H1 (cell line): ENCODE results near the gene NDUFAF8. TPM values are rescaled to one million over a fixed set of nuclear protein-coding genes. Genes with fewer than 3 reads are reported as not detected.

ENCODE experiments used
- CTCF ChIA-PET: fragments of 300-600 bp; sonication (Branson Sonifier 250); formaldehyde crosslinking; loops from one replicate; lab custom pipeline; 2021; ENCODE audit not compliant: partially characterized antibody; lab: Charles Lee
- POLR2A ChIA-PET: fragments of 300-600 bp; sonication (Branson Sonifier 250); formaldehyde crosslinking; loops from one replicate; lab custom pipeline; 2021; ENCODE audit warnings: inconsistent platforms; ENCODE audit not compliant: partially characterized antibody; lab: Charles Lee
- DNase-seq, 2 experiments: peaks; one replicate each; pipeline versions ENCODE4 v3.0.0 to v3.0.0-alpha.2; 2010 to 2022; ENCODE audit warnings: low spot score in 2 of 2, low read depth in 1 of 2, mixed read lengths in 1 of 2
- FAIRE-seq: peaks from 2 replicates; lab custom pipeline; 2011; peaks lifted over from hg19 to GRCh38; lab: Jason Lieb, UNC
- H2AFZ ChIP-seq: 2 replicates; pipeline ENCODE4 v1.8.1; 2012; ENCODE audit warnings: low read length, inconsistent platforms
- H2AK5ac ChIP-seq: 2 replicates; pipeline ENCODE4 v1.6.1; 2013; ENCODE audit warnings: low read depth, low read length
- H2BK120ac ChIP-seq: replicated peaks from 2 replicates; pipeline ENCODE3; 2013; ENCODE audit warnings: low read depth, low read length, inconsistent platforms
- H2BK12ac ChIP-seq: 2 replicates; pipeline ENCODE4 v1.6.1; 2013; ENCODE audit warnings: low read depth, low read length
- H2BK15ac ChIP-seq: 2 replicates; pipeline ENCODE4 v1.6.1; 2013; ENCODE audit warnings: low read length
- H2BK20ac ChIP-seq: 2 replicates; pipeline ENCODE4 v1.6.1; 2013; ENCODE audit warnings: low read length
- H2BK5ac ChIP-seq: 2 replicates; pipeline ENCODE4 v1.6.1; 2013; ENCODE audit warnings: low read depth, low read length
- H3K14ac ChIP-seq: 2 replicates; pipeline ENCODE4 v1.6.1; 2013; ENCODE audit warnings: inconsistent platforms; ENCODE audit not compliant: insufficient read length
- H3K18ac ChIP-seq: 2 replicates; pipeline ENCODE4 v1.6.1; 2013; ENCODE audit warnings: low read length; ENCODE audit errors: extremely low read depth
- H3K23ac ChIP-seq: 2 replicates; pipeline ENCODE4 v1.6.1; 2013; ENCODE audit warnings: inconsistent platforms; ENCODE audit not compliant: insufficient read length
- H3K23me2 ChIP-seq: 2 replicates; pipeline ENCODE4 v1.6.1; 2013; ENCODE audit warnings: low read depth, low read length
- H3K27ac ChIP-seq: 2 replicates; pipeline ENCODE4 v1.6.1; 2011; ENCODE audit warnings: low read depth, low read length, inconsistent platforms
- H3K27me3 ChIP-seq, 4 experiments: replicated peaks in 1 of 4; 1 replicate in 1 of 4; 2 replicates in 3 of 4; pipeline versions ENCODE4 v1.6.1 to v1.8.1; 2011 to 2013; ENCODE audit warnings: low read length in 3 of 4, mild to moderate bottlenecking in 3 of 4, inconsistent platforms in 2 of 4, mixed read lengths in 2 of 4, moderate library complexity in 1 of 4; ENCODE audit not compliant: control insufficient read depth in 3 of 4, insufficient read depth in 3 of 4; ENCODE audit errors: extremely low read depth in 1 of 4
- H3K36me3 ChIP-seq, 4 experiments: 2 replicates each; pipeline versions ENCODE4 v1.6.1 to v1.8.1; 2011 to 2013; ENCODE audit warnings: mild to moderate bottlenecking in 4 of 4, low read length in 3 of 4, moderate library complexity in 2 of 4, control low read depth in 1 of 4, inconsistent platforms in 1 of 4; ENCODE audit not compliant: insufficient read depth in 4 of 4, control insufficient read depth in 2 of 4
- H3K4ac ChIP-seq: replicated peaks from 2 replicates; pipeline ENCODE3; 2013; ENCODE audit warnings: low read length, low read depth, mixed read lengths, inconsistent platforms; ENCODE audit not compliant: insufficient read length
- H3K4me1 ChIP-seq, 4 experiments: replicated peaks in 1 of 4; 1 replicate in 1 of 4; 2 replicates in 3 of 4; pipeline versions ENCODE4 v1.6.1 to v1.8.1; 2011 to 2013; ENCODE audit warnings: low read length in 3 of 4, inconsistent platforms in 2 of 4, mixed read lengths in 1 of 4; ENCODE audit not compliant: insufficient read depth in 4 of 4, control insufficient read depth in 3 of 4
- H3K4me2 ChIP-seq, 2 experiments: 2 replicates each; pipeline versions ENCODE4 v1.6.1 to v1.8.1; 2011 to 2013; ENCODE audit warnings: low read depth in 2 of 2, low read length in 2 of 2, control low read depth in 1 of 2, inconsistent platforms in 1 of 2, mild to moderate bottlenecking in 1 of 2; ENCODE audit not compliant: insufficient read depth in 1 of 2
- H3K4me3 ChIP-seq, 4 experiments: fragments of 200-600, 300-600 bp in 1 of 4; sonication (generic), shearing (Covaris generic), sonication (Bioruptor Twin) in 1 of 4; 2 replicates each; pipeline versions ENCODE4 v1.5.1 to v1.8.1; 2011 to 2016; ENCODE audit warnings: low read length in 4 of 4, low read depth in 3 of 4, control low read depth in 2 of 4, inconsistent platforms in 2 of 4, mild to moderate bottlenecking in 2 of 4, mixed read lengths in 1 of 4, moderate library complexity in 1 of 4; ENCODE audit not compliant: insufficient read depth in 2 of 4; ENCODE audit errors: extremely low read depth in 1 of 4
- H3K56ac ChIP-seq: replicated peaks from 2 replicates; pipeline ENCODE3; 2013; ENCODE audit warnings: low read depth, mild to moderate bottlenecking, mixed read lengths, low read length, inconsistent platforms; ENCODE audit not compliant: insufficient read length
- H3K79me1 ChIP-seq: 2 replicates; pipeline ENCODE4 v1.6.1; 2013; ENCODE audit warnings: low read depth, low read length, control low read depth
- H3K79me2 ChIP-seq, 2 experiments: 2 replicates each; pipeline versions ENCODE4 v1.6.1 to v1.8.1; 2012 to 2013; ENCODE audit warnings: low read length in 2 of 2, mild to moderate bottlenecking in 2 of 2, inconsistent platforms in 1 of 2; ENCODE audit not compliant: insufficient read depth in 2 of 2, control insufficient read depth in 1 of 2
- H3K9ac ChIP-seq, 4 experiments: replicated peaks in 1 of 4; 1 replicate in 1 of 4; 2 replicates in 3 of 4; pipeline versions ENCODE4 v1.6.1 to v1.8.1; 2011 to 2013; ENCODE audit warnings: low read depth in 3 of 4, low read length in 3 of 4, control low read depth in 2 of 4, mild to moderate bottlenecking in 2 of 4, moderate library complexity in 2 of 4, inconsistent platforms in 1 of 4; ENCODE audit errors: extremely low read depth in 1 of 4
- H3K9me3 ChIP-seq, 2 experiments: 2 replicates each; pipeline versions ENCODE4 v1.6.1 to v1.8.1; 2012 to 2013; ENCODE audit warnings: mild to moderate bottlenecking in 2 of 2, moderate library complexity in 2 of 2, control low read depth in 1 of 2, inconsistent platforms in 1 of 2, low read depth in 1 of 2, low read length in 1 of 2, mixed read lengths in 1 of 2; ENCODE audit not compliant: insufficient read depth in 2 of 2
- H4K20me1 ChIP-seq, 2 experiments: replicated peaks in 1 of 2; 2 replicates each; pipeline versions ENCODE3 to v1.8.1; 2011 to 2013; ENCODE audit warnings: inconsistent platforms in 2 of 2, low read length in 2 of 2, mild to moderate bottlenecking in 1 of 2; ENCODE audit not compliant: insufficient read depth in 2 of 2, control insufficient read depth in 1 of 2
- H4K5ac ChIP-seq: 2 replicates; pipeline ENCODE4 v1.6.1; 2013; ENCODE audit warnings: low read length, low read depth, mixed read lengths, inconsistent platforms; ENCODE audit not compliant: insufficient read length
- H4K8ac ChIP-seq: 2 replicates; pipeline ENCODE4 v1.8.0; 2013; ENCODE audit warnings: mild to moderate bottlenecking, moderate library complexity, low read length, inconsistent platforms; ENCODE audit not compliant: insufficient read depth; ENCODE audit errors: extremely low read depth
- H4K91ac ChIP-seq: replicated peaks from 2 replicates; pipeline ENCODE3; 2013; ENCODE audit warnings: low read length, mixed read lengths, inconsistent platforms; ENCODE audit not compliant: insufficient read length
- ASH2L ChIP-seq: fragments of 200-600, 300-600 bp; sonication (generic); IDR thresholded peaks from one replicate; pipeline ENCODE4 v1.7.1; 2017; ENCODE audit warnings: low read length
- ATF2 ChIP-seq: IDR thresholded peaks from 2 replicates; pipeline ENCODE4 v1.6.1; 2012; ENCODE audit warnings: low read length, inconsistent platforms
- CBX5 ChIP-seq: fragments of 300-800, 300-1000 bp; sonication (generic); IDR thresholded peaks from 2 replicates; pipeline ENCODE4 v1.7.1; 2016; ENCODE audit warnings: antibody characterized with exemption, low read length, low read depth
- MAFK ChIP-seq: IDR thresholded peaks from 2 replicates; pipeline ENCODE4 v1.6.1; 2012; ENCODE audit warnings: low read depth, mild to moderate bottlenecking, improper control_type of control experiment, low read length
- MAX ChIP-seq: IDR thresholded peaks from 2 replicates; pipeline ENCODE4 v1.6.1; 2012; ENCODE audit warnings: inconsistent platforms
- SP2 ChIP-seq: IDR thresholded peaks from 2 replicates; pipeline ENCODE4 v1.6.1; 2012; ENCODE audit warnings: mild to moderate bottlenecking, low read length, inconsistent platforms
- WGBS, 2 experiments: shearing (Covaris generic) in 1 of 2; methylation state at CpG; one replicate each; pipeline versions ENCODE4 v1.1.6 to v1.1.7; 2013 to 2015; ENCODE audit warnings: low lambda C conversion rate in 2 of 2, mixed read lengths in 2 of 2, inconsistent platforms in 1 of 2, low coverage in 1 of 2, missing lambda C conversion rate in 1 of 2; ENCODE audit not compliant: insufficient replicate concordance in 2 of 2, insufficient coverage in 1 of 2, insufficient read length in 1 of 2; ENCODE audit errors: extremely low coverage in 1 of 2, missing lambda C conversion rate in 1 of 2; 5-methylcytosine and 5-hydroxymethylcytosine counted together
- polyA plus RNA-seq, 7 experiments: library from polyadenylated mRNA; depleted of rRNA in 3 of 7; stranded (reverse) in 5 of 7; unstranded in 2 of 7; fragments of >200 nt in 5 of 7; fragments of 200-250 nt in 2 of 7; gene quantifications; 1 replicate in 5 of 7; 2 replicates in 1 of 7; 4 replicates in 1 of 7; pipeline versions ENCODE4 v1.2.1 to v1.2.3, GENCODE V29; 2011 to 2013; ENCODE audit warnings: missing spikeins in 2 of 7, mixed read lengths in 2 of 7
- total RNA-seq: library from RNA; stranded (reverse); fragmentation: NEBNext Ultra II Directional; extraction: Animal tissue kit (Norgen Biotek cat#: 25700); gene quantifications from 2 replicates; pipeline ENCODE4 v1.2.1, GENCODE V29; 2021

The NDUFAF8 gene
- total and polyA plus RNA-seq, 2 of the 8 experiments (the other 6 are each of a cell fraction or from before 2014, with no cell fraction given), result 48.9 to 91.1 TPM

GRCh38 chr17:81246343-81246670 is 7.2 kb downstream of the NDUFAF8 start:
- Histone ChIP-seq H3K4me1 (peaks cover 0 to 5% (median 0%) of the 10 kb centered on the region in 4 experiments; a peak in 1 of 7 replicates), H3K9me3 (no peaks in the 10 kb centered on the region), H2BK12ac (no peak overlapping the region), H3K9ac (no peak overlapping the region), H4K20me1 (peaks cover 8 to 17% of the 10 kb centered on the region in 2 experiments), H2BK20ac (no peak overlapping the region), H3K27me3 (no peaks in the 10 kb centered on the region), H3K23ac (no peak overlapping the region), H2BK120ac (no peak overlapping the region), H2BK15ac (no peak overlapping the region), H3K79me1 (no peaks in the 10 kb centered on the region), H4K8ac (peak overlapping the region; percentile 35; the same call in 1 of the 2 replicates), H4K5ac (no peak overlapping the region), H3K27ac (no peak overlapping the region), H3K36me3 (no peaks in the 10 kb centered on the region; a peak in 1 of 8 replicates), H3K18ac (no peak overlapping the region), H4K91ac (no peak overlapping the region), H3K4ac (no peak overlapping the region), H2BK5ac (no peak overlapping the region), H3K14ac (no peak overlapping the region), H3K4me3 (no peak overlapping the region), H3K79me2 (no peaks in the 10 kb centered on the region), H3K56ac (no peak overlapping the region), H3K4me2 (no peak overlapping the region), H2AFZ (no peak overlapping the region), H3K23me2 (no peaks in the 10 kb centered on the region; the same call in 1 of the 2 replicates), H2AK5ac (no peak overlapping the region)
- TF ChIP-seq SP2, result no peak
- TF ChIP-seq MAX, result no peak
- TF ChIP-seq ASH2L, result no peak
- TF ChIP-seq CBX5, result no peak
- TF ChIP-seq MAFK, result no peak
- TF ChIP-seq ATF2, result no peak
- WGBS, 2 experiments, result 88% methylated on average over 10 of the region's 10 CpGs; no CpG with 5 or more reads in 1 of the 2 experiments
- no peak for FAIRE-seq
- no peak for DNase-seq
- ChIA-PET CTCF (interaction anchor here (1.0 to 1.7 kb wide), 5 partner anchors 11 to 292 kb away, joined by 3 to 6 read pairs (median 4); no protein-coding TSS in a partner anchor), POLR2A (interaction anchor here (0.7 to 2.7 kb wide), 6 partner anchors 9 to 272 kb away, joined by 3 to 8 read pairs (median 4); no protein-coding TSS in a partner anchor)
